Activated CD4-positive, alpha-beta T cell treated with anti-CD3 and anti-CD28 coated beads, Interleukin-2, amount 10 ng/mL, durations not matched to agents 24 days and 14 days (primary cell): Measurements from ENCODE around the gene SF3B3. TPM values are rescaled to one million over a fixed set of nuclear protein-coding genes. Genes with fewer than 3 reads are reported as not detected.

Experiments
- DNase-seq: peaks from one replicate; pipeline ENCODE4 v3.0.0; 2022
- H3K27ac Mint-ChIP-seq: one replicate; pipeline ENCODE4 v1.8.0; 2022; ENCODE audit warnings: mild to moderate bottlenecking, mixed read lengths
- H3K27me3 Mint-ChIP-seq: one replicate; pipeline ENCODE4 v1.8.0; 2022; ENCODE audit warnings: mixed read lengths
- H3K36me3 Mint-ChIP-seq: one replicate; pipeline ENCODE4 v1.8.0; 2022; ENCODE audit warnings: low read depth, mild to moderate bottlenecking, mixed read lengths
- H3K4me1 Mint-ChIP-seq: one replicate; pipeline ENCODE4 v1.8.0; 2021; ENCODE audit warnings: mixed read lengths
- H3K4me3 Mint-ChIP-seq: one replicate; pipeline ENCODE4 v1.8.0; 2022; ENCODE audit warnings: mild to moderate bottlenecking, moderate library complexity, mixed read lengths
- H3K9me3 Mint-ChIP-seq: one replicate; pipeline ENCODE4 v1.8.0; 2021; ENCODE audit warnings: mixed read lengths
- intact Hi-C: fragments of 100-400 bp; cut with micrococcal nuclease; formaldehyde crosslinking; loops from one replicate; pipeline ENCODE4 v1.15.1; 2023
- total RNA-seq: library from RNA; stranded (reverse); gene quantifications from 2 replicates; pipeline ENCODE4 v1.2.3, GENCODE V29; 2022

SF3B3 gene
- total RNA-seq: 621 and 622 TPM in 2 replicates

DNA sequence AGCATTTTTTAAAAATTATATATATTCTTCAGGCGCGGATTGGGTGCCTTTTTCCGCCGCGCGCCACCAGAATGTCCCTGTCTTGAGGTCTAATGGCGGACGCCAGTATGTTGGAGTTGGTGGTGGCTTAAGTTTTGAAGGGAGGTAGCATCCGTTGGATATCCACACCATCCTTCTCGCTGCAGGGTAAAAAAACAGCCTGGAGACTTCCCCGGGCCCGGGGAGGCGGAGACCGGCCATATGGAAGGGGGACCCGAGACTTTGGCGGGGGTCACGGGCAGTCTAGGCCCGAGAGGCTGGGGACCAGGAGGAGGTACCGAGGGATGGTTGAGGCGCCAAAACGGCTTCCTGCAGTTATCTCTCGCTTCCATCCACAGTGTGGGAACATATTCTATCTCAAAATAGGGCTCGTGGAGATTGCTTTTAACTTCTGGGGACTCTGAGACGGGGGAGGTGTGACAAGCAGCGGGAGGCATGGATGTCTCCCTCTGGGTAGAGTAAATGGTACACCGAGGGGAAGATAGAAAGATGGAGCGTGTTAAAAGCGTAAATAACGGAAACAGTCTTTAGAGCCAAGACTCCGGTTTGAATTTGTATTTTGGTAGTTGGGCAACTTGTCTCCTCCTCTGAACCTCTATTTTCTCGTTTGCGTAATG, at the start of gene SF3B3:
TSS of gene SF3B3 (plus strand) at position 74 of the 656 bp plus-strand sequence. CDS start 2,841 bp downstream, outside the sequence.
- Mint-ChIP-seq H3K4me1 (peaks cover 46% of the 10 kb centered on the region), H3K27ac (peak within 1 kb of the TSS; percentile 96), H3K9me3 (no peaks in the 10 kb centered on the region), H3K36me3 (peaks cover 49% of the 10 kb centered on the region), H3K4me3 (peak within 1 kb of the TSS; percentile 92), H3K27me3 (no peaks in the 10 kb centered on the region)
- DNase-seq: peak; percentile 92
- intact Hi-C loops: loop anchor here (1.0 to 10.0 kb wide), 5 partner anchors 48 to 269 kb away; partner anchors contain the start of genes AARS1, DDX19A and EXOSC6

DNA sequence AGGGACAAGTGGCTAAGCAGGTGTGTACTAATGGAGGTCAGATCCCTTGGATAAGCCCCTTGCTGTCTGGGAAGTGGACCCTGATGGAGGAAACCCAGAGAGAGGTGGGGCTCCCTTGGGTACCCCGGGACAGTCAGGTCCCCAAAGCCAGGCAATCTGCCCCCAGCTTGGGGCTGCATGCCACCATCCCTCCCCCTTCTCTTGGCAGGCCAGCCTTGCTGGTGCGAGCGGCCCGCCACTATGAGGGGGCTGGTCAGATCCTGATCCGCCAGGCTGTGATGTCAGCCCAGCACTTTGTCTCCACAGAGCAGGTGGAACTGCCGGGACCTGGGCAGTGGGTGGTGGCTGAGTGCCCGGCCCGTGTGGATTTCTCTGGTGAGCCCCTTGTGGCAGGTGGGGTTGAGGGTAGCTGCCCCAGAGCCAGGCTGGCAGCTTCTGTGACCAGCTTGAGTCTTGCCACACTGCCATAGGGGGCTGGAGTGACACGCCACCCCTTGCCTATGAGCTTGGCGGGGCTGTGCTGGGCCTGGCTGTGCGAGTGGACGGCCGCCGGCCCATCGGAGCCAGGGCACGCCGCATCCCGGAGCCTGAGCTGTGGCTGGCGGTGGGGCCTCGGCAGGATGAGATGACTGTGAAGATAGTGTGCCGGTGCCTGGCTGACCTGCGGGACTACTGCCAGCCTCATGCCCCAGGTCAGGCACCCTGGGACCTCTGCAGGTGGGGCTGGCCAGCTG, 49.1 kb upstream of the SF3B3 start:
- H3K27ac Mint-ChIP-seq: no peak overlapping the region
- H3K4me3 Mint-ChIP-seq: no peak overlapping the region
- H3K36me3 Mint-ChIP-seq: peaks cover 10% of the 10 kb centered on the region
- no peak for DNase-seq
- intact Hi-C loops: loop anchor here (5.0 kb wide), 1 partner anchor 72 kb away; no protein-coding TSS in a partner anchor
- peaks cover 16% of the 10 kb centered on the region for H3K4me1 Mint-ChIP-seq
- no peaks in the 10 kb centered on the region for H3K9me3 Mint-ChIP-seq
- no peaks in the 10 kb centered on the region for H3K27me3 Mint-ChIP-seq

DNA sequence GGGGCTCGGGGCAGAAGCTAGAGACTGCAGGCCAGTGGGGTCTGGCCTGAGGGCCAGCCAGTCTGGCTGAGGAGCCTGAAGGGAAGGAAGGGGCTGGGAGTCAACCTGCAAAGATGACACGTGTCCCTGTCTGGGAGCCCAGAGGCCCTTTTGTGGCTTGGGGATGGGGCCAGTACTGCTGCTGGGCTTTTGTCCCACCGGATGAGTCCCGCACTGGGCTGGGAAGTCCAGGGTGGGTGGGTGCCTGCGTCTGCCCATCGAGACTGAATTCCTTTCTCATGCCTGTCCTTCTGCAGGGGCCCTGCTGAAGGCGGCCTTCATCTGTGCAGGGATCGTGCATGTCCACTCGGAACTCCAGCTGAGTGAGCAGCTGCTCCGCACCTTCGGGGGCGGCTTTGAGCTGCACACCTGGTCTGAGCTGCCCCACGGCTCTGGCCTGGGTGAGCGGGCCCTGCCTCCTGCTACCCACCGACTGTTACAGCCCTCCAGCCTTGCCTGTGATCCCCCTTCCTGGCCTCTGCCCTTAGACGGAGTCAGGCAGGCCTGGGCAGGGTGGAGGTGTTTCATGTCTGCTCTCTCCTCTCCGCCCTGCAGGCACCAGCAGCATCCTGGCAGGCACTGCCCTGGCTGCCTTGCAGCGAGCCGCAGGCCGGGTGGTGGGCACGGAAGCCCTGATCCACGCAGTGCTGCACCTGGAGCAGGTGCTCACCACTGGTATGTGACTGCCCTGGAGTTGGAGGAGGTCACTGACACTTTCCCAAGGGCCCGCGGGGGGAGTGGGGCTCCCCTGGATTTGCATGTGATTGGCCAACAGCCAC, 48.4 kb upstream of the SF3B3 start:
- no peak overlapping the region for H3K4me3 Mint-ChIP-seq
- peaks cover 10% of the 10 kb centered on the region for H3K36me3 Mint-ChIP-seq
- H3K9me3 Mint-ChIP-seq: no peaks in the 10 kb centered on the region
- intact Hi-C loops: loop anchor here (5.0 kb wide), 1 partner anchor 73 kb away; no protein-coding TSS in a partner anchor
- no peaks in the 10 kb centered on the region for H3K27me3 Mint-ChIP-seq
- H3K4me1 Mint-ChIP-seq: peaks cover 16% of the 10 kb centered on the region
- peak overlapping the region; percentile 92 for H3K27ac Mint-ChIP-seq
- DNase-seq: no peak

DNA sequence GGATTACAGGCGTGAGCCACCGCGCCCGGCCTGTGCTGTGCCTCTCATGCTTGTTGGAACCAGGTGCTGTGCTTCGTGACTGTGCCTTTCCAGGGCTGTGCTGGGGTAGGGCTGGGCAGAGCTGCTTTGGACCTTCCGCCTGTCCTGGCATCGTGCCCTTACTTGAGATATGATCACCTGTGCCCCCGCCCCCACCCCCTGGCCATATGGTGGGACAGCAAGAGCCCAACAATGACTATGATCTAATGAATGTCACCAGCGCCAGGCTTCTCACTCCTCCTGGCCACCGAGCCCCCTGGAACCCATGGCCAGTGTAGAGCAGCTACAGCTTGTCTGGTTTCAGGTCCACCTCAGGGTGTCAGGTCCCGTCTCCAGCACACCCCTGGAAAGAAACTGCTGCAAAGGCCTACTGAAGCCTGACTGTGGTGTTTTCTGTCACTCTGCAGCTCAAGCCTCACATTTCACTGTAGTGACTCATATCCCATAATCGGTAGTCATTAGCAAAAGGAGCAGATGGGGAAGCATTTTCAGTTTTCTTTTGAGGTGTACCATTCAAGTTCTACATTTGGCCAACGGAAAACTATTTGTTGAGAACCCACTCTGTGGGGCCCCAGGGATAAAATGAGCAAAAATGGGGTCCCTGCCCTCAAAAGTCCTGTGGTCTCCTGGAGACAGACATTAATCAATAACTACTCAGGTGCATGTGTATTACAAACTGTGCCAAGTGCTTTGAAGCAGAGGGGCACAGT, 47.2 kb upstream of the SF3B3 start:
- H3K9me3 Mint-ChIP-seq: no peaks in the 10 kb centered on the region
- intact Hi-C loops: loop anchor here (1.0 to 5.0 kb wide), 6 partner anchors 20 to 95 kb away; partner anchors contain the start of genes COG4, FCSK and SF3B3
- no peaks in the 10 kb centered on the region for H3K27me3 Mint-ChIP-seq
- H3K36me3 Mint-ChIP-seq: peaks cover 15% of the 10 kb centered on the region
- H3K27ac Mint-ChIP-seq: peak overlapping the region; percentile 92
- H3K4me3 Mint-ChIP-seq: peak overlapping the region; percentile 27
- DNase-seq: peak; percentile 79
- peaks cover 16% of the 10 kb centered on the region for H3K4me1 Mint-ChIP-seq

DNA sequence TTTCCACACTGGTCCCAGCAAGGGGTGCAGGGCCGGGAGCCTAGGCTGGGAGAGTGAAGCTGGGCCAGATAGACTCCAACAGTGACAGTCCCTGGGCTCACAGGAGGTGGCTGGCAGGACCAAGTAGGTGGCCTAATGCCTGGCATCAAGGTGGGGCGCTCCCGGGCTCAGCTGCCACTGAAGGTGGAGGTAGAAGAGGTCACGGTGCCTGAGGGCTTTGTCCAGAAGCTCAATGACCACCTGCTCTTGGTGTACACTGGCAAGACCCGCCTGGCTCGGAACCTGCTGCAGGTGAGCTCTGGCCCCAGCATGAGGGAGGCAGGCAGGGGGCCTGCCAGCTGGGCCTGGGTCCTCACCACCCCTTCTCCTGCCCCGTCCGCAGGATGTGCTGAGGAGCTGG, 45.4 kb upstream of the SF3B3 start:
- peaks cover 19% of the 10 kb centered on the region for H3K36me3 Mint-ChIP-seq
- H3K9me3 Mint-ChIP-seq: no peaks in the 10 kb centered on the region
- H3K27ac Mint-ChIP-seq: peak overlapping the region; percentile 76
- H3K4me1 Mint-ChIP-seq: peaks cover 16% of the 10 kb centered on the region
- H3K27me3 Mint-ChIP-seq: no peaks in the 10 kb centered on the region
- intact Hi-C loops: loop anchor here (5.0 kb wide), 1 partner anchor 76 kb away; no protein-coding TSS in a partner anchor
- DNase-seq: peak; percentile 55
- no peak overlapping the region for H3K4me3 Mint-ChIP-seq

DNA sequence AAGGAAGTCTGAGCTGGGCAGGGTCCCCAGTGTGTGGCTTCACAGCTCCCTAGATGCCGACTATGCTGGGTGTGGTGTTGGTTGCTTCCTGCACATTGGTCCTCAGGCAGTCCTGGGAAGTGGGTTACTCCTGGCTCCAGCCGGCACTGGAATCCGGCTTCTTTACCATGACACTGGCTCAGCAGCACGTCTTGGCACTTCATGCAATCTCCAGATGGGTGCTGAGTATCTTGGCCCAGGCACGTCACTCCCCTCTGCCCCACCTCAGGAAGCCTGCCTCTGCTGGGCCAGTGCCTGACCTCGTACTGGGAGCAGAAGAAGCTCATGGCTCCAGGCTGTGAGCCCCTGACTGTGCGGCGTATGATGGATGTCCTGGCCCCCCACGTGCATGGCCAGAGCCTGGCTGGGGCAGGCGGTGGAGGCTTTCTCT, 44.7 kb upstream of the SF3B3 start:
- Mint-ChIP-seq H3K27ac (peak overlapping the region; percentile 34), H3K36me3 (peaks cover 20% of the 10 kb centered on the region), H3K4me3 (no peak overlapping the region), H3K4me1 (peaks cover 16% of the 10 kb centered on the region), H3K9me3 (no peaks in the 10 kb centered on the region), H3K27me3 (no peaks in the 10 kb centered on the region)
- peak; percentile 52 for DNase-seq
- intact Hi-C loops: loop anchor here (5.0 kb wide), 1 partner anchor 77 kb away; no protein-coding TSS in a partner anchor

DNA sequence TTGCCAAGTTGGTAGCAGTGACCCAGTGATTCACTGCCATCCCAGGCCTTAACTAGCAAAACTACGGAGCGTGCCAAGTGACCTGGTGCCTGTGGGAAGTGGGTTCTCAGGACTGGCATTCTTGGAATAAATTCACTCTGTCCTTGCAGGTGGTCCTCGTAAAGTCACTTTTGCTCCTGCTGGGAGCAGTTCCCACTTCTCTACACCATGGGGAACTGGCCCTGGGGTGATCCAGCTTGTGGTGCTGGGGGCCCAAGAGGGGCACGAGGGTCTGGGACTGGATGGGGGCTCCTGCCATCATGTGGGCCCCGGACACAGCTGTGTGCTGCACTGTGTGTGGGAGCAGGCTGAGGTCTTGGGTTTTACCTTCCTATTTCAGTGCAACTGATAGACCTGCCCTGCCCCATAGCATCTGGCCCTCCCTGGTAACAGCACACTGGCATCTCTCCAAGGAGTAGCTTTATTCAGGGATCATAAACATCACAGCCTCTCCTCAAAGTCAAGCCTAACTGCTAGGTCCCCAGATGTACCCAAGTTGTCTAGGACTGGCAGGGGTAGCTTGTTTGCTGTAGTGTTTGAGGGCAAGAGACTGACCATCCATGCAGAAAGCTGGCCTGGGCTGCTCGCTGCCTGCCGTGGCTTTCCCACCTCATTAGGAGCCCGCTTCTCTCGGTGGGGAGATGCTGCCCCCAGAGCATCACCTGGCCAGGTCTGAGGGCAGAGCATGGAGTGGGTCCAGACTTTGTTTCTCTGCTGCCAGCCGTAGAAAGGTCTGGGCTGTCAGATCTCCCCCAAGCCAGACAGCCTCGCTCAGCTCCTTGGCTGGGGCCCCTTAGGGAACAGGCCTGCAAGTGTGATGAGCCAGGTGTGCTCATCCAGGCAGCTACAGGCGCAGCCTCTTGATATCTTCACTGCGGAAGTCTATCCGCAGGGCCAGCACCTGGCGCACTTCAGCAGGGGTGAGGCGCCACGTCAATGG, 43.2 kb upstream of the SF3B3 start:
- Mint-ChIP-seq H3K27me3 (no peaks in the 10 kb centered on the region), H3K36me3 (peaks cover 24% of the 10 kb centered on the region), H3K9me3 (no peaks in the 10 kb centered on the region), H3K4me3 (no peak overlapping the region), H3K4me1 (peaks cover 15% of the 10 kb centered on the region), H3K27ac (no peak overlapping the region)
- no peak for DNase-seq
- intact Hi-C loops: no loop called here

DNA sequence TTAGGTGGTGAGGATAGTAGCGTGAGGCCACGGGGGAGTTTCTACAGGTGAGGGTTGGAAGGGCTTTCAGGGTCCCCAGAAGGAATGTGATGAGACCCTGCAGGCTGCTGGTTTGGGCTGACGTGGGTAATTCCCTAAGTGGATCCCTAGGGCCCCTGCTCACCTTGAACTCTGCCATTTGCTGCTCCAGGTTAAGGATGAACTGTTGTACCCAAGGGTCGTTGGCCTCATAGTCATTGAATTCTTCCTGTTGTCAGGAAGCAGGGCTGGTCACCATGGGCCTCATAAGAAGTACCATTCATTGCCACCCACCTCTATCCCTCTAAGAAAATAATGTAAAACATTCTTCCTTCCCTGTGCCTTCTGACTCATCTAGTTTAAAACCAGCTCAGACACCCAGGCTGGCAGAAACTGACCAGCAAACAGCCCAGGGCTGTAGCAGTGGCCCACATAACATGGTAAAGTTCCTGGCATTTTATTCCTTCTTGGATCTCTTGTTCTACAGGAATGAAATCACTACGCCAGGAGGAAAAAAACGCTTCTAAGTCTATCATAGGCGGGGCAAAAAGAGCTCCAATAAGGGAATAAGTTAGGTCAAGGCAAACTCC, 41.6 kb upstream of the SF3B3 start:
- intact Hi-C loops: no loop called here
- DNase-seq: no peak
- H3K27me3 Mint-ChIP-seq: no peaks in the 10 kb centered on the region
- peaks cover 8% of the 10 kb centered on the region for H3K4me1 Mint-ChIP-seq
- no peak overlapping the region for H3K27ac Mint-ChIP-seq
- H3K9me3 Mint-ChIP-seq: no peaks in the 10 kb centered on the region
- no peak overlapping the region for H3K4me3 Mint-ChIP-seq
- H3K36me3 Mint-ChIP-seq: peaks cover 27% of the 10 kb centered on the region

DNA sequence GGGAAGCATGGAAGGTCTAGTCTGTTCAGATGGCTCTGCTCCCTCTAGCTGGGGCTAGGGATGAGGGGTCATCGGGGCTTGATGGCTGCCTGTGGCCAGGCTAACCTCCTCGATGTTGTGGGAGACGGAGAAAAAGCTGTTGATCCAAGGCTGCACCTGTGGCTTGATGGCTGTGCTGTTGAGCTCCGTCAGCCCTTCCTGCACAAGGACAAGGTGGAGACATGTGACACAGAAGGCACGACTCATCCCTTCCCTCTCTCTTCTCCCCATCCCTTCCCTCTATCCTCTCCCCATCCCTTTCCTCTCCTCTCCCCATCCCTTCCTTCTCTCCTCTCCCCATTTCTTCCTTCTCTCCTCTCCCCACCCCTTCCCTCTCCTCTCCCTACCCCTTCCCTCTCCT, 41.0 kb upstream of the SF3B3 start:
- H3K36me3 Mint-ChIP-seq: peaks cover 25% of the 10 kb centered on the region
- no peak overlapping the region for H3K27ac Mint-ChIP-seq
- H3K4me1 Mint-ChIP-seq: peaks cover 5% of the 10 kb centered on the region
- no peak for DNase-seq
- no peak overlapping the region for H3K4me3 Mint-ChIP-seq
- intact Hi-C loops: no loop called here
- H3K9me3 Mint-ChIP-seq: no peaks in the 10 kb centered on the region
- H3K27me3 Mint-ChIP-seq: no peaks in the 10 kb centered on the region

DNA sequence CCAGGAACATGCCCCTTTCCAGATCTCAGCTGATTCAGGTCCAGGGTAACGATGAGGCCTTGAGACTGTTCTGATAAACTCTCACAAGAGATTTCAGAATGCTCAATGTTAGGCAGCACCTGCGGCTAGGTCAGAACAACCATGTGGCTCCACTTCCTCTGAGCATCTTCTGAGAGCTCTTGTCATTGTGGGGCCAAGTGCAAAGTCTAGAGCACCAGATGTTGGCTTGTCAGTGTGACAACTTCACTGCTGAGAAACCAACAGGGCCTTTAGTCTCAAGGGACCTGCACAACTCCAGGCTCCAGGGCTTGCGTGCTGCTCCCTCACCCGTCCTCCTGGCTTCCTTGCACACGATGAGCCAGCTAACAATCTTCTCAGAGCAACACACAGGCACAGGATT, 40.2 kb upstream of the SF3B3 start:
- Mint-ChIP-seq H3K27ac (peak overlapping the region; percentile 41), H3K36me3 (peaks cover 22% of the 10 kb centered on the region), H3K27me3 (no peaks in the 10 kb centered on the region), H3K4me1 (no peaks in the 10 kb centered on the region), H3K4me3 (no peak overlapping the region), H3K9me3 (no peaks in the 10 kb centered on the region)
- no peak for DNase-seq
- intact Hi-C loops: no loop called here

DNA sequence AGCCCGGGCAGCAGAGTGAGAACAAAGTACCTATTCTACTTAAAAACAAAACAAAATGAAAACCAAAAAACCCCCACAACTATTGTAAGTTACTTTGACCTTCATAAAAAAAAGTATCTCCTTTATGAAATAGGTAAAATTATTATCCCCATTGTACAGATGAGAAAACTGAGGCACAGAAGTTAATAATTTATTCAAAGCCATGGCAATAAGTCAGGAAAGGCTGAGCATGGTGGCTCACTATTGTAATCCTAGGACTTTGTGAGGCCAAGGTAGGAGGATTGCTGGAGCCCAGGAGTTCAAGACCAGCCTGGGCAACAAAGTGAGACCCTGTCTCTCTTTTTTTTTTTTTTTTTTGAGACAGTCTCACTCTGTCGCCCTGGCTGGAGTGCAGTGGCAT, 38.7 kb upstream of the SF3B3 start:
- DNase-seq: no peak
- Mint-ChIP-seq H3K27ac (no peak overlapping the region), H3K4me1 (no peaks in the 10 kb centered on the region), H3K36me3 (peaks cover 24% of the 10 kb centered on the region), H3K9me3 (no peaks in the 10 kb centered on the region), H3K27me3 (no peaks in the 10 kb centered on the region), H3K4me3 (no peak overlapping the region)
- intact Hi-C loops: no loop called here

DNA sequence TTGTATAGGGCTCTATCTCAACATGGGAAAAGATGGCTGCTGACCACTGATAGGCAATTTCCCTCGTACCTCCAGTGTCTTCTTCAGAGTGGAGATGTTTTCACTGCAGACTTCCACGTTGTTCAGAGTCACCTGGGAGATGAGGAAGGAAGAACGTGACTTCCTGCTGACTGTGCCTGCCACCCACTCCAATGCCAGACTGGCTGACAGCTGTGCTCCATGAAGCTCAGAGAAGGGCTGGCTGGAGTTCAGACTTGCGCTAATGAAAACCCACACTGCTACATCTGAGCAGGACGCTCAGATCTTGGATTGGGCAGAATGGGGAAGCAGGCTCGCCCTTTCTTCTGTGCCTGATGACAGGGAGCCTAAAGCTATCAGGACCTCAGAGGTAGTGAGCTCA, 33.4 kb upstream of the SF3B3 start:
- Mint-ChIP-seq H3K27ac (no peak overlapping the region), H3K27me3 (no peaks in the 10 kb centered on the region), H3K36me3 (peaks cover 40% of the 10 kb centered on the region), H3K4me3 (no peak overlapping the region), H3K9me3 (no peaks in the 10 kb centered on the region), H3K4me1 (peaks cover 14% of the 10 kb centered on the region)
- intact Hi-C loops: loop anchor here (10.0 kb wide), 1 partner anchor 165 kb away; no protein-coding TSS in a partner anchor
- DNase-seq: no peak
